ENCODE measurements around the gene FCAMR. TPM values are rescaled to one million over a fixed set of nuclear protein-coding genes. Genes with fewer than 3 reads are reported as not detected.

FCAMR gene
- total RNA-seq, 4 donors from 2014 or later, result not detected

DNA sequence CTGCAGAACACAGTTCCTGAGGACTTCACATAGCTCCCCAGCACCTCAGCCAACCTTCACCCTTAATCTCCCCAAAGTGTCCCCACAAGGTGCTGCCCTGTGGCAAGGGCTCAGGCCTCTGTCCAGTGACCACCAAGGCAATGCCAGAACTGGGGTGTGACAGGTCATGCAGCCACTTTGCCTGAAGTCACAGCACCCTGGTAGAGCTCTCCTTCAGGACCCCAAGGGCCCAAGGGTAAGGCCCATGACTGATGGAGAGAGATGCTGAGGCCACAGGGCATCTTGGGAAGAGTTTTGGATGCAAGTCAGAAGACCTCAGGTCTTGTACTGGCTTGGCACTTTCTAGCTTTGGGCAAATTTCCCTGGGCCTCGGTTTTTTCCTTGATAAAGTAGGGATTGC, 47.7 kb downstream of the FCAMR start:
- H3K36me3 ChIP-seq, result no peaks in the 10 kb centered on the region
- H3K4me1 ChIP-seq, result no peaks in the 10 kb centered on the region
- DNase-seq, result no peak
- no peak overlapping the region for H3K4me3 ChIP-seq (replicated peaks in 1 of 3)
- no peaks in the 10 kb centered on the region for H3K27me3 ChIP-seq
- TF ChIP-seq, protein P1, sequence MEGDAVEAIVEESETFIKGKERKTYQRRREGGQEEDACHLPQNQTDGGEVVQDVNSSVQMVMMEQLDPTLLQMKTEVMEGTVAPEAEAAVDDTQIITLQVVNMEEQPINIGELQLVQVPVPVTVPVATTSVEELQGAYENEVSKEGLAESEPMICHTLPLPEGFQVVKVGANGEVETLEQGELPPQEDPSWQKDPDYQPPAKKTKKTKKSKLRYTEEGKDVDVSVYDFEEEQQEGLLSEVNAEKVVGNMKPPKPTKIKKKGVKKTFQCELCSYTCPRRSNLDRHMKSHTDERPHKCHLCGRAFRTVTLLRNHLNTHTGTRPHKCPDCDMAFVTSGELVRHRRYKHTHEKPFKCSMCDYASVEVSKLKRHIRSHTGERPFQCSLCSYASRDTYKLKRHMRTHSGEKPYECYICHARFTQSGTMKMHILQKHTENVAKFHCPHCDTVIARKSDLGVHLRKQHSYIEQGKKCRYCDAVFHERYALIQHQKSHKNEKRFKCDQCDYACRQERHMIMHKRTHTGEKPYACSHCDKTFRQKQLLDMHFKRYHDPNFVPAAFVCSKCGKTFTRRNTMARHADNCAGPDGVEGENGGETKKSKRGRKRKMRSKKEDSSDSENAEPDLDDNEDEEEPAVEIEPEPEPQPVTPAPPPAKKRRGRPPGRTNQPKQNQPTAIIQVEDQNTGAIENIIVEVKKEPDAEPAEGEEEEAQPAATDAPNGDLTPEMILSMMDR (IDR thresholded peaks at IDR 0.05), result no peak
- no peak for TF ChIP-seq POLR2A (IDR thresholded peaks at IDR 0.05)
- 90 to 91% methylated on average over 1 of the region's 1 CpG for WGBS, 2 donors
- H3K9me3 ChIP-seq, result no peaks in the 10 kb centered on the region
- intact Hi-C loops (cut with DNase I), result no loop called here
- peak overlapping the region in 1 of 3 donors; percentile 24 for H3K27ac ChIP-seq

DNA sequence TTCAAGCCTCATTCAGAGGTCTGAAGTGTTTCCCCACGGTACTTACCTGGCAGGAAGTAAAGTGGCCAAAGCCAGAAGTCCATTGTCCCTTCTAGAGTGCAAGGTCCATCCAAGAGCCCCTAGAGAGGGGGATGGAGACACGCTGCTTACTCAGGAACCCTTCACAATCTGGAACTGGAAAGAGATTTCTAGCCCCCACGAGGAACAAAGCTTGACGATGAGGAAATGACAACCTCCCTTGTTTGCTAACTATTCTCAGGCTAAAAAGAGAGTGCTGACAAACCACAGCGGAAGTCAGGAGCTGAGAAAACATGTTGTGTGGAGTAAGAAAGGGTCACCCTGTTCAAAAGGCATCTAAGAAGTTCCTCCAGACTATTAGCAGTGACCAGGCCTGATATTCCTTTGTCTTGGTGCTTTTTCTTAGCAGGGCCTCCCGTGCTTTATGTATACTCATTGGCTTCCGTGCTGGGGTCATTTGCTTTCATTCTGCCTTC, 48.4 kb downstream of the FCAMR start, which contains the start of gene FCMR:
FCMR (minus strand) TSS at position 170 of the 494 bp plus-strand sequence; CDS start at position 83, 87 bp downstream.
- 38 to 54% methylated on average over 7 of the region's 7 CpGs for WGBS, 2 donors
- TF ChIP-seq, protein P1 (IDR thresholded peaks at IDR 0.05), result no peak
- peak in 1 of 2 donors; percentile 19 for TF ChIP-seq POLR2A (IDR thresholded peaks at IDR 0.05)
- no peaks in the 10 kb centered on the region for H3K36me3 ChIP-seq
- intact Hi-C loops (cut with DNase I), result no loop called here
- no peaks in the 10 kb centered on the region for H3K27me3 ChIP-seq
- H3K4me3 ChIP-seq (replicated peaks in 1 of 3), result no peak within 1 kb of the TSS
- no peaks in the 10 kb centered on the region for H3K9me3 ChIP-seq
- H3K27ac ChIP-seq, result peak within 1 kb of the TSS in 1 of 3 donors; percentile 24
- no peaks in the 10 kb centered on the region for H3K4me1 ChIP-seq
- no peak for DNase-seq

DNA sequence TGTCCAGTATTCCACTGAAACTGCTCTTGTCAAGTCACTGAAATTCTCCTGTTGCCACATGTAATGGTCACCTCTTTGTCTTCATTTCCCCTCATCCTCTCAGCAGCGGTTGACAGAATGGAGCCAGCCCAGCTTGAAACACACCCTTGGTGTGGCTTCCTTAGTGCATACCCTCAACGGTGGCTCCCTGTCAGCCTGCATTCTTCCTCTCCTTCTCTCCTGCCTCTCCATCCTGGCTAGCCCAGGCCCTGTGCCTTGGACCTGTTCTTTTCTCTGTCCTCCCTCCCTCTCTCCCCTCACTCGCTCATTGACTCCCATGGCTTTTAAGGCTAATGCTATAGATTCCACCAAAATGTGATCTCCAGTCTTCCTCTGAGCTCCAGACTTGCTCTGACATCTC, 52.2 kb downstream of the FCAMR start:
- Histone ChIP-seq H3K27me3 (no peaks in the 10 kb centered on the region), H3K9me3 (no peaks in the 10 kb centered on the region), H3K36me3 (no peaks in the 10 kb centered on the region), H3K4me3 (replicated peaks in 1 of 3) (no peak overlapping the region), H3K4me1 (no peaks in the 10 kb centered on the region), H3K27ac (no peak overlapping the region)
- WGBS, 2 donors, result 77 to 78% methylated on average over 3 of the region's 3 CpGs
- intact Hi-C loops (cut with DNase I), result loop anchor here (10.0 kb wide), 2 partner anchors 283 to 433 kb away; partner anchors contain the start of gene DYRK3
- TF ChIP-seq, protein P1 (IDR thresholded peaks at IDR 0.05), result no peak
- TF ChIP-seq POLR2A (IDR thresholded peaks at IDR 0.05), result no peak
- no peak for DNase-seq

DNA sequence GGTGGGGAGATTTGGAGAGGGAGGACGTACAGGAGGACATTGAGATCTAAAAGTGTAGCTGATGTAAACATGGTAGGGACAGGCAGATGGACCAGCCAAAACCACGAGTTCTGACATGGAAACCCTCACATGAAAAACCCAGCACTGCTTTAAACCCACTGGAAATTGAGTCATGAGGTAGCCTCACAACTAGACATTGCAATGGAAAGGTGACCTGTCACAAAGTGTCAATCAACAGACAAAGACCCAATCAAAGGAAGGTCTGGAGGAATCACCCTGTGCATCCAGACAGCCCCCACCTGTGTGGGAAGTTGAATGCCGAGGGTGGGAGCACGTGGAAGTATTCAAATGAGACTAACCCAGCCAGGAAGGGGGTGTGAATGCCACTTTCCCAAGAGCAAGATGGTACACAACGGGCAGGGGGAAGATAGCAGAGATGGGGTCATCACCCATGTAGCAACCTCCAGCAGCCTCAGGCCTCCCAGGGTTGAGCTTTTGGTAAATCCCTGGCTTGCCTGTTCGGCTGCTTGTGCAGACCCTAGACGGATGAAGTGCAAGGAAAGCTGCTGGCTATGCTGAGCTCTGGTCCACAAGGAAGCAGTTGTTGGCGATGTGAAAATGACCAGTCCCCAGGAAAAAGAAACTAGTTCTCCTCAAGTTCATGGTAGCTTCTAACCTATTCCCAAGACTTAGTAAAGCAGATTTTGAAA, 54.1 kb downstream of the FCAMR start:
- intact Hi-C loops (cut with DNase I), result loop anchor here (10.0 kb wide), 2 partner anchors 281 to 431 kb away; partner anchors contain the start of gene DYRK3
- DNase-seq, result no peak
- Histone ChIP-seq H3K36me3 (no peaks in the 10 kb centered on the region), H3K27ac (no peak overlapping the region), H3K4me3 (replicated peaks in 1 of 3) (no peak overlapping the region), H3K27me3 (no peaks in the 10 kb centered on the region), H3K4me1 (no peaks in the 10 kb centered on the region), H3K9me3 (no peaks in the 10 kb centered on the region)
- 79 to 82% methylated on average over 8 of the region's 8 CpGs for WGBS, 2 donors
- TF ChIP-seq POLR2A (IDR thresholded peaks at IDR 0.05), result no peak
- TF ChIP-seq, protein P1 (IDR thresholded peaks at IDR 0.05), result no peak
